Stomach (tissue), 4 donors: ENCODE data around the gene ZNF275.

Experiments used
- EP300 ChIP-seq: sonication (generic); formaldehyde crosslinking; IDR thresholded peaks from one replicate; pipeline ENCODE4 v1.6.1; 2017; ENCODE audit warnings: antibody characterized with exemption
- POLR2A ChIP-seq, 4 donors: fragments of 450-650 bp; IDR thresholded peaks; one replicate each; pipeline ENCODE4 v1.6.1; 2016; ENCODE audit warnings: antibody characterized with exemption in 4 of 4, control low read depth in 2 of 4, mild to moderate bottlenecking in 1 of 4, moderate library complexity in 1 of 4
- POLR2AphosphoS5 ChIP-seq, 3 donors: sonication (generic); formaldehyde crosslinking; IDR thresholded peaks; one replicate each; pipeline ENCODE4 v1.6.1; 2016; ENCODE audit warnings: antibody characterized with exemption in 3 of 3
- TF ChIP-seq, protein P1 (sequence below), 7 experiments: fragments of 450-650 bp in 4 of 7; fragments of 200-600 bp in 3 of 7; sonication (generic) in 3 of 7; IDR thresholded peaks; one replicate each; pipeline ENCODE4 v1.5.1; 2016 to 2019; ENCODE audit warnings: antibody characterized with exemption in 7 of 7, control low read depth in 2 of 7, mild to moderate bottlenecking in 1 of 7

DNA sequence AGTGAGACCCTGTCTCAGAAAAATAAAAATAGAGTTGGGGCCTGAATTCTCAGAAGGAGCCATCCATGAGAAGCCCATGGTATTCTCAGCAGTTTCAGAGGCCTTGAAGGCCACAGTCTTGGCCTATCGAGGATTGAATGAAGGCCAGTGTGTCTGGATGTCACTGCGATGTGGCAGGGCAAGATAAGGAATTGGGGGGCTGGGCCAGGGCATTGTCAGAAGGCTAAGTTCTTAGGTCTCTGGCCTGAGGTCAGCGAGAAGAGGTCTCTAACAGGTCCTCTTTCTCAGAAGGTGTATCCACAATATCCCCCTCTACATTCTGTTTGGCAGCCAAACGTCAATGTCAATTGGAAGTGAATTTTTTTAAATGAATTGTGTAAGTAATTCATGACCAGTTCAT is 5.7 kb downstream of the ZNF275 start:
- no peak for TF ChIP-seq POLR2AphosphoS5 (IDR thresholded peaks at IDR 0.05)
- TF ChIP-seq, protein P1, sequence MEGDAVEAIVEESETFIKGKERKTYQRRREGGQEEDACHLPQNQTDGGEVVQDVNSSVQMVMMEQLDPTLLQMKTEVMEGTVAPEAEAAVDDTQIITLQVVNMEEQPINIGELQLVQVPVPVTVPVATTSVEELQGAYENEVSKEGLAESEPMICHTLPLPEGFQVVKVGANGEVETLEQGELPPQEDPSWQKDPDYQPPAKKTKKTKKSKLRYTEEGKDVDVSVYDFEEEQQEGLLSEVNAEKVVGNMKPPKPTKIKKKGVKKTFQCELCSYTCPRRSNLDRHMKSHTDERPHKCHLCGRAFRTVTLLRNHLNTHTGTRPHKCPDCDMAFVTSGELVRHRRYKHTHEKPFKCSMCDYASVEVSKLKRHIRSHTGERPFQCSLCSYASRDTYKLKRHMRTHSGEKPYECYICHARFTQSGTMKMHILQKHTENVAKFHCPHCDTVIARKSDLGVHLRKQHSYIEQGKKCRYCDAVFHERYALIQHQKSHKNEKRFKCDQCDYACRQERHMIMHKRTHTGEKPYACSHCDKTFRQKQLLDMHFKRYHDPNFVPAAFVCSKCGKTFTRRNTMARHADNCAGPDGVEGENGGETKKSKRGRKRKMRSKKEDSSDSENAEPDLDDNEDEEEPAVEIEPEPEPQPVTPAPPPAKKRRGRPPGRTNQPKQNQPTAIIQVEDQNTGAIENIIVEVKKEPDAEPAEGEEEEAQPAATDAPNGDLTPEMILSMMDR (IDR thresholded peaks at IDR 0.05) = no peak
- TF ChIP-seq POLR2A (IDR thresholded peaks at IDR 0.05) = no peak
- TF ChIP-seq EP300 = no peak
